Measurements from ENCODE around the gene ABHD12.
"Not testable (repeated sequence)": the region's sequence is repeated elsewhere in the genome, so short reads cannot be mapped to it uniquely, and the experiment has no call there.

Gene ABHD12

GRCh38 chr20:25277051-25277801, 113.4 kb downstream of the ABHD12 start:
- DNase-seq (ENCODE audit: low read depth): no peak

GRCh38 chr20:25276533-25277050, 114.0 kb downstream of the ABHD12 start:
- no peak for DNase-seq (ENCODE audit: low read depth)

- DNase-seq (ENCODE audit: low read depth): no peak
Observed at GRCh38 chr20:25275813-25276532, 114.7 kb downstream of the ABHD12 start.

GRCh38 chr20:25274891-25275812, 115.5 kb downstream of the ABHD12 start:
- DNase-seq (ENCODE audit: low read depth): no peak

- no peak for DNase-seq (ENCODE audit: low read depth)
Observed at GRCh38 chr20:25274481-25274880, 116.2 kb downstream of the ABHD12 start.

GRCh38 chr20:25273541-25274358, 116.9 kb downstream of the ABHD12 start:
- DNase-seq (ENCODE audit: low read depth): no peak

GRCh38 chr20:25273046-25273445, 117.6 kb downstream of the ABHD12 start:
- no peak for DNase-seq (ENCODE audit: low read depth)

GRCh38 chr20:25272223-25273000, 118.2 kb downstream of the ABHD12 start:
- no peak for DNase-seq (ENCODE audit: low read depth)

- no peak for DNase-seq (ENCODE audit: low read depth)
Observed at GRCh38 chr20:25271486-25272222, 119.0 kb downstream of the ABHD12 start.

- no peak for DNase-seq (ENCODE audit: low read depth)
Observed at GRCh38 chr20:25270829-25271251, 119.8 kb downstream of the ABHD12 start.

- no peak for DNase-seq (ENCODE audit: low read depth)
Observed at GRCh38 chr20:25269833-25270170, 120.8 kb downstream of the ABHD12 start.

GRCh38 chr20:25269057-25269832, 121.4 kb downstream of the ABHD12 start:
- DNase-seq (ENCODE audit: low read depth): no peak

- not testable (repeated sequence) for DNase-seq (ENCODE audit: low read depth)
Observed at GRCh38 chr20:25260770-25261437, 129.7 kb downstream of the ABHD12 start.

GRCh38 chr20:25259788-25260254, 130.8 kb downstream of the ABHD12 start:
- DNase-seq (ENCODE audit: low read depth): no peak

- DNase-seq (ENCODE audit: low read depth): no peak
Observed at GRCh38 chr20:25259358-25259757, 131.3 kb downstream of the ABHD12 start.

GRCh38 chr20:25258828-25259227, 131.8 kb downstream of the ABHD12 start:
- no peak for DNase-seq (ENCODE audit: low read depth)

- DNase-seq (ENCODE audit: low read depth): no peak
Observed at GRCh38 chr20:25258476-25258805, 132.2 kb downstream of the ABHD12 start.

GRCh38 chr20:25257756-25258475, 132.7 kb downstream of the ABHD12 start:
- no peak for DNase-seq (ENCODE audit: low read depth)
